Small intestine (tissue), 7 donors: Measurements from ENCODE around the gene PSMA7. TPM values are rescaled to one million over a fixed set of nuclear protein-coding genes. Genes with fewer than 3 reads are reported as not detected.
A peak's percentile ranks its signal among the peaks of the same experiment; 100 is the strongest.

Experiments
- DNase-seq, 2 donors: peaks; one replicate each; pipeline versions ENCODE4 v3.0.0 to v3.0.0-alpha.2; 2013
- FAIRE-seq: peaks from 2 replicates; lab custom pipeline; 2012; peaks lifted over from hg19 to GRCh38; lab: Jason Lieb, UNC
- H3K27ac ChIP-seq, 3 donors: one replicate each; pipeline ENCODE4 v1.5.1; 2013; ENCODE audit warnings: low read length in 2 of 3, mild to moderate bottlenecking in 2 of 3, control low read depth in 1 of 3, inconsistent platforms in 1 of 3, low read depth in 1 of 3, moderate library complexity in 1 of 3
- H3K27me3 ChIP-seq, 3 donors: one replicate each; pipeline ENCODE4 v1.6.1; 2013; ENCODE audit warnings: low read length in 3 of 3, inconsistent platforms in 1 of 3; ENCODE audit not compliant: control insufficient read depth in 3 of 3, insufficient read depth in 3 of 3
- H3K36me3 ChIP-seq, 3 donors: one replicate each; pipeline ENCODE4 v1.6.1; 2013; ENCODE audit warnings: low read length in 3 of 3, inconsistent platforms in 1 of 3, low read depth in 1 of 3, mild to moderate bottlenecking in 1 of 3, moderate library complexity in 1 of 3; ENCODE audit not compliant: control insufficient read depth in 3 of 3, insufficient read depth in 2 of 3
- H3K4me1 ChIP-seq, 3 donors: one replicate each; pipeline ENCODE4 v1.6.1; 2013; ENCODE audit warnings: low read length in 2 of 3, inconsistent platforms in 1 of 3, low read depth in 1 of 3, mild to moderate bottlenecking in 1 of 3, moderate library complexity in 1 of 3; ENCODE audit not compliant: control insufficient read depth in 3 of 3, insufficient read depth in 2 of 3
- H3K4me3 ChIP-seq, 3 donors: one replicate each; pipeline ENCODE4 v1.5.1; 2013; ENCODE audit warnings: low read length in 3 of 3, control low read depth in 1 of 3, inconsistent platforms in 1 of 3, low read depth in 1 of 3, mild to moderate bottlenecking in 1 of 3, moderate library complexity in 1 of 3
- H3K9me3 ChIP-seq, 2 donors: one replicate each; pipeline ENCODE4 v1.6.1; 2013; ENCODE audit warnings: low read depth in 1 of 2, low read length in 1 of 2; ENCODE audit not compliant: control insufficient read depth in 2 of 2, insufficient read depth in 1 of 2
- WGBS, 3 donors: extraction: QIAGEN DNeasy Blood & Tissue Kit; methylation state at CpG; one replicate each; pipeline ENCODE4 v1.1.7; 2013; 5-methylcytosine and 5-hydroxymethylcytosine counted together
- polyA plus RNA-seq, 4 donors: library from polyadenylated mRNA; stranded (reverse) in 3 of 4; unstranded in 1 of 4; fragments of 200-250 nt in 3 of 4; fragments of 120-200 nt in 1 of 4; gene quantifications; one replicate each; pipeline versions ENCODE4 v1.2.1 to v1.2.3, GENCODE V29; 2013
- donor health status: healthy with polysubstance abuse.
- donor health status: control.
- donor health status: control.
- donor health status: Bipolar disorder and iron deficiency.
- donor health status: healthy.

PSMA7 gene
- polyA plus RNA-seq, 4 donors, result 136 to 378 (median 310) TPM

DNA sequence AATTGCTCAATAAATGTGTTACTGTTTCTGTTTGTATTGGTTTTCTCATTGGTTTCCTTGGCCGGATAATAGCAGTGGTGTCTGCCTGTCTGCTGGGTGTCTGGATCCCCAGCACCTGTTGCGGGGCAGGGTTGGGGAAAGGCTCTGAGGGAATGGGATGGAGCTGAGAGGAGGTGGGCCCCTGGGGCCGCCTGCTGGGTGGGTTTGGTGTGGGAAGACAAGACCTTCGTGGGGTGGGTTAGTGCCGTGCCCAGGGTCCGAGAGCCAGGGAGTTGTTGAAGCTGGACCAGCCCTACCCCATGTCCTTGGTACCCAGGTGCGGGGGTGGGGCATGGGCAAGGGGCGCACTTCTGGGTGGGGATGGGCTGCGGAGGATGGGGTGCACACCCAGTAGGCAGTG is 4.3 kb upstream of the PSMA7 start:
- Histone ChIP-seq H3K4me3 (no peak overlapping the region), H3K36me3 (peaks cover 0 to 23% (median 0%) of the 10 kb centered on the region in 3 donors), H3K27ac (no peak overlapping the region), H3K27me3 (no peaks in the 10 kb centered on the region), H3K4me1 (peaks cover 4 to 5% (median 5%) of the 10 kb centered on the region in 3 donors), H3K9me3 (no peaks in the 10 kb centered on the region)
- no peak for FAIRE-seq
- WGBS, 3 donors, result 93 to 96% (median 96%) methylated on average over 9 of the region's 9 CpGs
- DNase-seq, result no peak

GRCh38 chr20:62147125-62147524 is 3.9 kb upstream of the PSMA7 start:
- FAIRE-seq (no peak), DNase-seq (no peak)
- Histone ChIP-seq H3K27ac (no peak overlapping the region), H3K9me3 (no peaks in the 10 kb centered on the region), H3K4me1 (peaks cover 4 to 6% (median 5%) of the 10 kb centered on the region in 3 donors), H3K27me3 (no peaks in the 10 kb centered on the region), H3K36me3 (peaks cover 0 to 20% (median 0%) of the 10 kb centered on the region in 3 donors), H3K4me3 (no peak overlapping the region)
- 91 to 96% (median 95%) methylated on average over 6 of the region's 6 CpGs for WGBS, 3 donors

DNA sequence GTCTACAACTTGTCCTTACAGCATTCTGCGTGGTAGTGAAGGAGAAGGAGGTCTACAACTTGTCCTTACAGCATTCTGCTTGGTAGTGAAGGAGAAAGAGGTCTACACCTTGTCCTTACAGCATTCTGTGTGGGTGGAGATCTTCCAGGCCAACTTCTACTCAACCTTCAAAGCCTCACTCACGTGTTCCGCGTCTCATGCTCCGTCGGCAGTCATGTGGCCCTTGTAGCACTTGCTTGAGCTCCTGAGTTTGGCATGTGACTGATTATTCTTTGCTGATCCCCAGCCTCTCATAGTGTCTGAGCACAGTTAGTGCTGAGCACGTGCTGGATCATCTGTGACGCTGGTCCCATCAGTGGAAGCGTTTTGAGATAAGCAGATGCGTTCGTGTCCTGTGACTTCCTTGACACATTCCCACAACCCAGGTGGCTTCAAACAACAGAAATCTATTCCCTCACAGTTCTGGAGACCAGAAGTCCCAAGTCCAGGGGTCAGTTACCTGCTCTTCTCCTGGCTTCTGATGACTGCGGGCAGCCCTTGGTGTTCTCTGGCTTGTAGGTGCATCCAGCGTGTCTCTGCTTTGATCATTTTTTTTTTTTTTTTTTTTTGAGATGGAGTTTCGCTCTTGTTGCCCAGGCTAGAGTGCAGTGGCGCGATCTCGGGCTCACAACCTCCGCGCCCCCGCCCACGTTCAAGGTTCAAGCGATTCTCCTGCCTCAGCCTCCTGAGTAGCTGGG is 3.0 kb upstream of the PSMA7 start:
- Histone ChIP-seq H3K36me3 (peaks cover 0 to 21% (median 0%) of the 10 kb centered on the region in 3 donors), H3K9me3 (no peaks in the 10 kb centered on the region), H3K27me3 (no peaks in the 10 kb centered on the region), H3K27ac (no peak overlapping the region), H3K4me1 (peaks cover 4 to 15% (median 9%) of the 10 kb centered on the region in 3 donors), H3K4me3 (no peak overlapping the region)
- WGBS, 3 donors, result 87 to 93% (median 88%) methylated on average over 22 of the region's 22 CpGs
- FAIRE-seq (no peak), DNase-seq (peak in 1 of 2 donors; percentile 48)

GRCh38 chr20:62145688-62146018 is 2.5 kb upstream of the PSMA7 start:
- Histone ChIP-seq H3K9me3 (no peaks in the 10 kb centered on the region), H3K4me1 (peaks cover 4 to 17% (median 11%) of the 10 kb centered on the region in 3 donors), H3K27me3 (no peaks in the 10 kb centered on the region), H3K4me3 (no peak overlapping the region), H3K36me3 (peaks cover 0 to 25% (median 0%) of the 10 kb centered on the region in 3 donors), H3K27ac (no peak overlapping the region)
- 95 to 96% (median 95%) methylated on average over 7 of the region's 7 CpGs for WGBS, 3 donors
- no peak for FAIRE-seq
- no peak for DNase-seq

- H3K27me3 ChIP-seq, result no peaks in the 10 kb centered on the region
- H3K4me1 ChIP-seq, result peaks cover 4 to 17% (median 11%) of the 10 kb centered on the region in 3 donors
- FAIRE-seq (no peak), DNase-seq (peak; percentile 51 to 83)
- H3K4me3 ChIP-seq, result peak overlapping the region; percentile 57 to 98 (median 83)
- no peaks in the 10 kb centered on the region for H3K9me3 ChIP-seq
- peak overlapping the region; percentile 1 to 95 (median 16) for H3K27ac ChIP-seq
- 0 to 1% (median 1%) methylated on average over 72 to 104 of the region's 104 CpGs for WGBS, 3 donors
- peaks cover under 1 to 33% (median 5%) of the 10 kb centered on the region in 3 donors for H3K36me3 ChIP-seq
Observed at GRCh38 chr20:62143957-62144825, 997 bp upstream of the PSMA7 start.

DNA sequence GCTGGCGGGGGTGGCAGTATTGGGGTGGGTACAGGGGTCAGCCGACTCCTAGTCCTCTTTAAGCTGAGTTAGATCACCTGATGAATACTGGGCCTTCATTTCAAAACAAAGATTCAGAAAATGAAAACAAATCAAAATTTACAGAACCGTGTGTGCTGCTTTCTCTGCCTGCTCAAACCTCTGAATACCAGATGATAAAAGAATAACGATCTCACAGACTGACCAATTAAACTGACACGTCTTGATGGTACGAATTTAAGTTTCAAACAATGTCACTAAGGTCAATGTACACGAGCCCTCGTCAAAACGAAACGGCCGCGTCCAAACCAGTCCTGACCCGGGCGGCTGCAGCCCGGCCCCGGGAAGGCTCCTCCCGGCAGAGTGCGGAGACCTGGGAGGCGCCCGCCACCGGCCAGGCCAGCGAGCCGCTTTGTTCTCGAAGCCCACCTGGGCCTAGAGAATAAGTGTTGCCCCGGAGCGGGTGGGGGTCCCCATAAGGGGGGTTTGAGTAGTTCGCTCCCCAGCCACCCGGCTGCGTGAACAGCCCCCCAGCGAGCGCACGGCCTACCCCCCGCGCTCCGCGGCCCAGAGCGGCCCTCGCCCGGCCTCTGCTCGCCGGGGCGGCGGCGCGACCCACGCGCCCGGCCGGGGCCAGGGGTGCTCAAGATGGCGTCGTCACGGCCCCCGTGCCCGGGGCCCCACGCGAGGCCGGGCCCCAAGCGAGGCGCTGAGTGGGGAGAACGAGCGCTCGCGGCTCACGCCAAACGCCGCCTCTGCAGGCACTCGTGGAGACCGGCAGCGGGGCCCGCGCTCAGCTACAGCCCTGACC is 728 bp downstream of the PSMA7 start:
- WGBS, 3 donors, result 0 to 1% (median 1%) methylated on average over 49 to 71 of the region's 71 CpGs
- no peaks in the 10 kb centered on the region for H3K9me3 ChIP-seq
- no peak for FAIRE-seq

GRCh38 chr20:62141397-62142251 is 1.6 kb downstream of the PSMA7 start:
- peaks cover 4 to 17% (median 11%) of the 10 kb centered on the region in 3 donors for H3K4me1 ChIP-seq
- peak overlapping the region; percentile 62 to 96 (median 94) for H3K27ac ChIP-seq
- H3K27me3 ChIP-seq, result no peaks in the 10 kb centered on the region
- DNase-seq (peak; percentile 49 to 69), FAIRE-seq (no peak)
- peaks cover 6 to 53% (median 20%) of the 10 kb centered on the region in 3 donors for H3K36me3 ChIP-seq
- 12 to 21% (median 18%) methylated on average over 14 of the region's 14 CpGs for WGBS, 3 donors
- H3K9me3 ChIP-seq, result no peaks in the 10 kb centered on the region
- H3K4me3 ChIP-seq, result peak overlapping the region; percentile 58 to 98 (median 83)

More for the DNA sequence above, 728 bp downstream of the PSMA7 start:
- Histone ChIP-seq H3K36me3 (peaks cover 6 to 50% (median 18%) of the 10 kb centered on the region in 3 donors), H3K27ac (peak overlapping the region; percentile 62 to 96 (median 94)), H3K27me3 (no peaks in the 10 kb centered on the region), H3K4me3 (peak overlapping the region; percentile 58 to 98 (median 83)), H3K4me1 (peaks cover 4 to 17% (median 11%) of the 10 kb centered on the region in 3 donors)
- peak in 1 of 2 donors; percentile 42 for DNase-seq
